Trophoblast cell (in vitro differentiated cells and primary cell): ENCODE results near the gene LRRFIP1.
"Not testable (repeated sequence)": the region's sequence is repeated elsewhere in the genome, so short reads cannot be mapped to it uniquely, and the experiment has no call there.

Source experiments
- DNase-seq, 2 donors: peaks; one replicate each; pipeline ENCODE4 v3.0.0-alpha.2; 2016
- H2AFZ ChIP-seq: 2 replicates; pipeline ENCODE4 v1.6.1; 2013; ENCODE audit warnings: low read length, moderate library complexity, mild to moderate bottlenecking; ENCODE audit not compliant: insufficient read depth, poor library complexity
- H2AK5ac ChIP-seq: 2 replicates; pipeline ENCODE4 v1.6.1; 2013; ENCODE audit warnings: mild to moderate bottlenecking, low read length
- H2BK120ac ChIP-seq: 2 replicates; pipeline ENCODE4 v1.6.1; 2013; ENCODE audit warnings: low read length, mild to moderate bottlenecking, moderate library complexity; ENCODE audit not compliant: insufficient read depth, poor library complexity
- H2BK12ac ChIP-seq: 2 replicates; pipeline ENCODE4 v1.6.1; 2013; ENCODE audit warnings: mild to moderate bottlenecking, low read length, moderate library complexity
- H2BK5ac ChIP-seq: 2 replicates; pipeline ENCODE4 v1.6.1; 2013; ENCODE audit warnings: low read length, low read depth, moderate library complexity, mild to moderate bottlenecking; ENCODE audit not compliant: poor library complexity
- H3K14ac ChIP-seq: 2 replicates; pipeline ENCODE4 v1.6.1; 2013; ENCODE audit warnings: mild to moderate bottlenecking, low read length
- H3K18ac ChIP-seq: 2 replicates; pipeline ENCODE4 v1.6.1; 2013; ENCODE audit warnings: mild to moderate bottlenecking, low read length
- H3K23ac ChIP-seq: 2 replicates; pipeline ENCODE4 v1.6.1; 2013; ENCODE audit warnings: low read length
- H3K27ac ChIP-seq: 2 replicates; pipeline ENCODE4 v1.5.1; 2013; ENCODE audit warnings: low read depth, mild to moderate bottlenecking, inconsistent platforms, low read length, moderate library complexity
- H3K27me3 ChIP-seq: 2 replicates; pipeline ENCODE4 v1.6.1; 2013; ENCODE audit warnings: inconsistent platforms, mild to moderate bottlenecking, low read length, moderate library complexity; ENCODE audit not compliant: insufficient read depth
- H3K36me3 ChIP-seq, 2 experiments: 1 replicate in 1 of 2; 2 replicates in 1 of 2; pipeline ENCODE4 v1.6.1; 2013; ENCODE audit warnings: low read length in 2 of 2, mild to moderate bottlenecking in 2 of 2, moderate library complexity in 1 of 2; ENCODE audit not compliant: insufficient read depth in 2 of 2, control insufficient read depth in 1 of 2
- H3K4ac ChIP-seq: 2 replicates; pipeline ENCODE4 v1.6.1; 2013; ENCODE audit warnings: low read depth, mild to moderate bottlenecking, low read length, moderate library complexity
- H3K4me1 ChIP-seq, 2 experiments: 1 replicate in 1 of 2; 2 replicates in 1 of 2; pipeline ENCODE4 v1.6.1; 2013; ENCODE audit warnings: low read length in 2 of 2, mild to moderate bottlenecking in 2 of 2, moderate library complexity in 1 of 2; ENCODE audit not compliant: insufficient read depth in 2 of 2, control insufficient read depth in 1 of 2
- H3K4me2 ChIP-seq: 2 replicates; pipeline ENCODE4 v1.6.1; 2013; ENCODE audit warnings: inconsistent platforms, mild to moderate bottlenecking, low read length, moderate library complexity
- H3K4me3 ChIP-seq: 2 replicates; pipeline ENCODE4 v1.5.1; 2013; ENCODE audit warnings: mild to moderate bottlenecking, low read depth, low read length, inconsistent platforms
- H3K79me1 ChIP-seq: one replicate; pipeline ENCODE4 v1.6.1; 2013; ENCODE audit warnings: low read length
- H3K79me2 ChIP-seq: 2 replicates; pipeline ENCODE4 v1.6.1; 2013; ENCODE audit warnings: low read length, mild to moderate bottlenecking; ENCODE audit not compliant: control insufficient read depth, insufficient read depth, poor library complexity
- H3K9ac ChIP-seq: 2 replicates; pipeline ENCODE4 v1.6.1; 2013; ENCODE audit warnings: mild to moderate bottlenecking, low read length
- H3K9me3 ChIP-seq: 2 replicates; pipeline ENCODE4 v1.6.1; 2013; ENCODE audit warnings: low read depth, mild to moderate bottlenecking, control low read depth, inconsistent platforms, low read length; ENCODE audit not compliant: insufficient read depth
- H4K12ac ChIP-seq: 2 replicates; pipeline ENCODE4 v1.6.1; 2013; ENCODE audit warnings: low read depth, mild to moderate bottlenecking, low read length, moderate library complexity
- H4K8ac ChIP-seq: 2 replicates; pipeline ENCODE4 v1.6.1; 2013; ENCODE audit warnings: low read depth, mild to moderate bottlenecking, low read length, moderate library complexity
- H4K91ac ChIP-seq: one replicate; pipeline ENCODE4 v1.6.1; 2013; ENCODE audit warnings: low read depth, mild to moderate bottlenecking, low read length, moderate library complexity
- WGBS: extraction: QIAGEN DNeasy Blood & Tissue Kit; methylation state at CpG from one replicate; pipeline ENCODE4 v1.1.7; 2013; ENCODE audit warnings: missing lambda C conversion rate; ENCODE audit not compliant: insufficient read length, insufficient coverage; ENCODE audit errors: extremely low coverage; 5-methylcytosine and 5-hydroxymethylcytosine counted together

LRRFIP1 gene

GRCh38 chr2:237593596-237594320 is 33.6 kb upstream of the LRRFIP1 start:
- H4K91ac ChIP-seq = peak overlapping the region; percentile 1
- no peaks in the 10 kb centered on the region for H3K36me3 ChIP-seq
- no peak overlapping the region for H3K27ac ChIP-seq
- peak overlapping the region; percentile 3 for H2BK12ac ChIP-seq
- no peaks in the 10 kb centered on the region for H3K27me3 ChIP-seq
- peaks cover 17% of the 10 kb centered on the region for H3K79me1 ChIP-seq
- no peak overlapping the region for H4K8ac ChIP-seq
- H2BK5ac ChIP-seq = no peak overlapping the region
- DNase-seq = no peak
- no peak overlapping the region for H3K23ac ChIP-seq
- no peak overlapping the region for H3K4me2 ChIP-seq
- H3K79me2 ChIP-seq = peaks cover 2% of the 10 kb centered on the region
- H3K4me1 ChIP-seq = peaks cover 31 to 41% of the 10 kb centered on the region in 2 experiments
- no peak overlapping the region for H3K9ac ChIP-seq
- H2AK5ac ChIP-seq = peak overlapping the region; percentile 4
- no peak overlapping the region for H4K12ac ChIP-seq
- H2BK120ac ChIP-seq = peak overlapping the region; percentile 0
- H3K4ac ChIP-seq = no peak overlapping the region
- peak overlapping the region; percentile 1 for H3K14ac ChIP-seq
- H3K18ac ChIP-seq = peak overlapping the region; percentile 0
- H3K4me3 ChIP-seq = no peak overlapping the region
- no peaks in the 10 kb centered on the region for H3K9me3 ChIP-seq
- WGBS = no CpG with 5 or more reads among the region's 17 CpGs
- no peak overlapping the region for H2AFZ ChIP-seq

- H2BK5ac ChIP-seq = no peak overlapping the region
- H3K18ac ChIP-seq = no peak overlapping the region
- peak; percentile 15 to 37 for DNase-seq
- H3K9ac ChIP-seq = no peak overlapping the region
- no peak overlapping the region for H2AFZ ChIP-seq
- no peaks in the 10 kb centered on the region for H3K27me3 ChIP-seq
- H4K91ac ChIP-seq = peak overlapping the region; percentile 32
- H3K9me3 ChIP-seq = no peaks in the 10 kb centered on the region
- no peak overlapping the region for H3K27ac ChIP-seq
- no peak overlapping the region for H2BK120ac ChIP-seq
- H3K4me1 ChIP-seq = peaks cover 31 to 41% of the 10 kb centered on the region in 2 experiments
- H2AK5ac ChIP-seq = no peak overlapping the region
- no peaks in the 10 kb centered on the region for H3K36me3 ChIP-seq
- H4K12ac ChIP-seq = no peak overlapping the region
- peaks cover 17% of the 10 kb centered on the region for H3K79me1 ChIP-seq
- H3K4me2 ChIP-seq = peak overlapping the region; percentile 27
- peak overlapping the region; percentile 26 for H4K8ac ChIP-seq
- peak overlapping the region; percentile 41 for H2BK12ac ChIP-seq
- no peak overlapping the region for H3K23ac ChIP-seq
- H3K4me3 ChIP-seq = no peak overlapping the region
- H3K14ac ChIP-seq = no peak overlapping the region
- H3K79me2 ChIP-seq = peaks cover 2% of the 10 kb centered on the region
- H3K4ac ChIP-seq = no peak overlapping the region
- no CpG with 5 or more reads among the region's 5 CpGs for WGBS
Observed at GRCh38 chr2:237594514-237594871, 32.9 kb upstream of the LRRFIP1 start.

GRCh38 chr2:237595829-237596519 is 31.4 kb upstream of the LRRFIP1 start:
- Histone ChIP-seq H3K4me1 (peaks cover 30 to 39% of the 10 kb centered on the region in 2 experiments), H2BK12ac (peak overlapping the region; percentile 42), H3K79me1 (peaks cover 14% of the 10 kb centered on the region), H4K91ac (peak overlapping the region; percentile 10)
- H4K8ac ChIP-seq, H3K4me2 ChIP-seq, H3K14ac ChIP-seq, H3K18ac ChIP-seq, H2BK5ac ChIP-seq, H3K36me3 ChIP-seq, H3K9ac ChIP-seq, H3K9me3 ChIP-seq, H3K27ac ChIP-seq, H3K4me3 ChIP-seq, DNase-seq, H3K4ac ChIP-seq, H3K27me3 ChIP-seq, H3K23ac ChIP-seq, H4K12ac ChIP-seq, H2AFZ ChIP-seq, H3K79me2 ChIP-seq, H2AK5ac ChIP-seq, H2BK120ac ChIP-seq: not testable (repeated sequence)
- WGBS = no CpG with 5 or more reads among the region's 5 CpGs

GRCh38 chr2:237596520-237597195 is 30.7 kb upstream of the LRRFIP1 start:
- no peaks in the 10 kb centered on the region for H3K79me2 ChIP-seq
- no peak overlapping the region for H3K27ac ChIP-seq
- peak overlapping the region; percentile 42 for H2BK12ac ChIP-seq
- H3K9me3 ChIP-seq = no peaks in the 10 kb centered on the region
- no peak overlapping the region for H3K14ac ChIP-seq
- H2AFZ ChIP-seq = no peak overlapping the region
- H3K23ac ChIP-seq = no peak overlapping the region
- H3K4me1 ChIP-seq = peaks cover 27 to 38% of the 10 kb centered on the region in 2 experiments
- H3K4ac ChIP-seq = no peak overlapping the region
- H3K27me3 ChIP-seq = no peaks in the 10 kb centered on the region
- no peak overlapping the region for H4K12ac ChIP-seq
- WGBS = no CpG with 5 or more reads among the region's 13 CpGs
- H2BK120ac ChIP-seq = no peak overlapping the region
- DNase-seq = no peak
- H4K91ac ChIP-seq = peak overlapping the region; percentile 10
- H2AK5ac ChIP-seq = no peak overlapping the region
- no peaks in the 10 kb centered on the region for H3K36me3 ChIP-seq
- no peak overlapping the region for H3K18ac ChIP-seq
- H3K4me3 ChIP-seq = no peak overlapping the region
- H3K79me1 ChIP-seq = peaks cover 11% of the 10 kb centered on the region
- H3K9ac ChIP-seq = no peak overlapping the region
- no peak overlapping the region for H4K8ac ChIP-seq
- no peak overlapping the region for H2BK5ac ChIP-seq
- no peak overlapping the region for H3K4me2 ChIP-seq
